Hindlimb muscle (tissue), 1 donor: ENCODE measurements around the gene NTRK2. TPM values are rescaled to one million over a fixed set of nuclear protein-coding genes. Genes with fewer than 3 reads are reported as not detected.

Experiments
- DNase-seq: peaks from one replicate; pipeline ENCODE4 v3.0.0-alpha.2; 2013
- polyA plus RNA-seq: library from polyadenylated mRNA; unstranded; fragments of 120-200 nt; gene quantifications from one replicate; pipeline ENCODE4 v1.2.1, GENCODE V29; 2013; ENCODE audit not compliant: insufficient read length

Gene NTRK2
- polyA plus RNA-seq, 1 donor, result 14.5 TPM

DNA sequence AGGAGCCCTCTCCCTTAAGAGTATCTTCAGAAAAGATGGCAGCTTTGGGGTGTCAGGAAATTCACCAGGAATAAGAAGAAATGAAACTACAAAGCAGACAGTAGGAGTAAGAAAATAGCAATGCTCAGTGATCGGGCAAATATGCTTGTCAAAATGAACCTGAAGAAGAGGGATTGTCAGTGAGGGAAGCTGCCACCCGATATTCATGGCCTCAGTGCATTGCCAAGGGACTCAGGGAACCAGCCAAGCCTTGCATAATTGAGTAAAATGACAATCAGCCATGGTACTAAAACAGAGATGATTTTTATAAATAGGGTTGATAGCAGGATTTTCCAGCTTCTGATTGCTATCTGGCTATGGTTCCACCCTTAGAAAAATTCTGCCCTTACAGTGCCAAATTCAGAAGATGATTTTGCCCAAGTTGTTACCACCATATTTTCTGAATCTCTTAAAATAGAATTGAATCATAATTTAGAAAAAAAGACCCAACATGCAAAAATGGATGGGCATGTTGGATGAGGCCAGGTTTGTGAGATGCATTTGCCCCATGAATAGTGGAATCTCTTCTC lies 274.0 kb downstream of the NTRK2 start:
- DNase-seq, result no peak

DNA sequence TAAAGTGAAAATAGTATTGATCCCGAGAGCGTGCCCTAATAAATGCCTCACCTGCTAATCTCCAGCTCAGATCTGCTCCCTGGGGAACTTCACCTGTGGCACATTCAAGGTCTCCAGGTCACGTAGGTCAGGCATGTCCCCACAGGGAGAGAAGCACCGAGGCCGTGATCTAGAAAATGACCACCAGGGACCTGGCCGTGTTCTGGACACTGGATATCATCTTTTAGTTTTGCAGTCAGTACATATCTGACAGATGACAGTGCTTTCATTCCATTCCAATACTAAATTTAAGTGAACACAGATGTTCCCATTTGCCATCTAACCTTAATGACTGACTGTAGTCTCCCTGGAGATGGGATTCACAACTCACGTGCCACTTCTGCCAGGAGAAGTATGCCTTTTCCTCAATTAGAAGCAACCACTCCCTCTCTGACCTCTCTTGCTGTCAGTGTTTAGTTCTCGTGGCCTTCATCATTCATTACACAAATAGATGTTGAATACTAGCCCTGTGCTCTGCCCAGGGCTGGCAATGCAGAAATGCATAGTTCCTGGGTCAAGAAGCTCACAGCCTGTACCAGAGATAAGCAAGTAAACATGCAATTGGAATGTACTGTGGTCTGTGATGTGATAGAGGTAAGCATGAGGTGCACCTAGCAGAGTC lies 276.5 kb downstream of the NTRK2 start:
- no peak for DNase-seq

DNA sequence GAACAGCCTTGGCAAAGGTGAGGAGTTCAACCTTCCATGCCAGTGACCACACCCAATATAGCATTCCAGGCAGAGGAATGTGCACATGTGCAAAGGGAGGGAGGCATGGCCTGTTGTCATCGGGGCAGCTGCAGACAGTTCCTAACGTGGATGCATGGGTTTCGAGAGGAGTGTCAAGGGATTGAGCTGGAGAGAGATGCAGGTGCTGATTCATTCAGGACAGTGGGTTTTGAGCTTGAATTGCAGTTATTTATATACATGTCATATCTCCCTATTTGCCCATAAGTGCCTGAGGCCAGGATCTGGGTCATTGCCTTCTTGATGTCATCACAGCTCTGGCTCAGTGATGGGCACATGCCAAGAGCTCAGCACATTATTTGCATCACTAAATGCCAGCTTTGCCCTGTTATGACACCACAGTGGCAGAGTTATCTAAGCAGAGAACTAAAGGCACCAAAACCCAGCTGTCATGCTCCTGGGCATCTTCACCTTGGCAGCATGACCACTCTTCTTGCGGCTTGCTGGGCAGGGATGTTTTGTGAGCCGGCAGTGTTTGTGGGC lies 278.0 kb downstream of the NTRK2 start:
- no peak for DNase-seq

DNA sequence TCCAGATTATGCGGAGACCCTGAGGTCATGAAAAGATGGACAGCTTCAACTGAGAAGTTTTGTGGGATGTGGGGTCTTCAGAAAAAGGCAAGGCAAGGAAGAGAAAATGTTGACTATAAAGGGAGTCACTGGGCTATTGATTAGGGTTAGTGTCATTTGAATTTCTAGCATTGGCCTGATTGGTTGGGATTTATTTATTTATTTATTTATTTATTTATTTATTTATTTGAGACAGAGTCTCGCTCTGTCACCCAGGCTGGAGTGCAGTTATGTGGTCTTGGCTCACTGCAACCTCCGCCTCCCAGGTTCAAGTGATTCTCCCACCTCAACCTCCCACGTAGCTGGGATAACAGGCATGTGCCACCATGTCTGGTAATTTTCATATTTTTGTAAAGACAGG lies 279.7 kb downstream of the NTRK2 start:
- no peak for DNase-seq

DNA sequence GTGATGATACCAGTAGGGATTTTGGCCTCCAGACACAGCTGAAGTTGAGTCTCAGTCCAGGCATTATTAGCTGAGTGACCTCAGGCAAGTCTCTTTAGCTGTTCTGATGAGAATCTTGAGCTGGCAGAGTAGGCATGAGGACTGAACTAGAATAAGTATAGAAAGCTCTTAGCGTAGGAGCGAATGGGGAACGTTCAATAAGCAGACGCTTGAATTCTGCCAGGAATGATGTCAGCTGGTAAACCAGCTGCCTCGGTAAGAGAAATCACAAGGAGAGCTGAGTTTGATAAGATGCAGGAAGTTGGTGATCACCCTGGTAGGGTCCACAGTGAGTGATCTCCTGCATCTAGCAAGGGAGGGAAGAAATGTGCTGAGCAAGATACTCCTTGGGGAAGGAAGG lies 280.4 kb downstream of the NTRK2 start:
- DNase-seq, result no peak

DNA sequence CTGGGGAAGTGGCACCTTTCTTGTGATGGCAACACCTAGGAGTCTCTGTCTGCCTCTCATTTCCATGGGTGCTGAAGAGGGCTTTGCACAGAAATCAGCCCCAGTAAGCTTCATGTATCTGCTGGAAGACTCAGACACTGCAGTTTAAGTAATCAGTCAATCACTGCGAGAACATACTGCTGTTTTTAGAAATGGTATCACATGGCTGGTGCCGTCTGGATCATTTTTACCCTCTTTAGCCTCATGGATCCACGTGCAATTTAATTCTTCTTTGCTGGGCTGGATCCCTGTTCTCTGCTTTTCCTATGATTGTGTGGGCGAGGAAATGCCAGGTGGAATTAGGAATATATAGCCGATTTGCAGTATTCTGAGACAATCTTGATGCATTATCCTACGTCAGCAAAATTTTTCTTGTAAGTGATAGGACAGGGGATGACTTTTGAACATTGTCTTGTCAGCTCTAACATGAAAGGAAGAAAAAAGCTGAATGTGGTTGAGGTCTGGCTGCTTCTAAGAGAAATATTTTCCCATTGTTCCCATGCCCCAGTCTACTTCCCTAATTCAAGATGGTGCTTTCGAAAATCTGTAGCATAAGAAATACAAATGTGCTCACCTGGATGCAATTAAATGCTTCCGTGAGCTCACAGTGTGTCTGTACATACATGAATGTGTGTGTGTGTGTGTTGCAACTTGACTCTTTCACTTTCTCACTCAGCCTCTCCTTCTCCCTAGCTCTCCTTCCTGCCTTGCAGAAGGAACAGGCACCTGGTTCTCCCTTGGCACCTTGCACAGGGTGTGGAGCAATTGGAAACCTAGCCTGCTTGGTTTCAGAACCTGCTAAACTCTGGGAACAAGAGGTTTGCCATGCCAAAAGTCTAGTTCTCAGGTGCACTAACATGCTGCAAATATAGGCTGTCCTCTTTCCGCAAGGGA lies 281.6 kb downstream of the NTRK2 start:
- DNase-seq, result no peak

DNA sequence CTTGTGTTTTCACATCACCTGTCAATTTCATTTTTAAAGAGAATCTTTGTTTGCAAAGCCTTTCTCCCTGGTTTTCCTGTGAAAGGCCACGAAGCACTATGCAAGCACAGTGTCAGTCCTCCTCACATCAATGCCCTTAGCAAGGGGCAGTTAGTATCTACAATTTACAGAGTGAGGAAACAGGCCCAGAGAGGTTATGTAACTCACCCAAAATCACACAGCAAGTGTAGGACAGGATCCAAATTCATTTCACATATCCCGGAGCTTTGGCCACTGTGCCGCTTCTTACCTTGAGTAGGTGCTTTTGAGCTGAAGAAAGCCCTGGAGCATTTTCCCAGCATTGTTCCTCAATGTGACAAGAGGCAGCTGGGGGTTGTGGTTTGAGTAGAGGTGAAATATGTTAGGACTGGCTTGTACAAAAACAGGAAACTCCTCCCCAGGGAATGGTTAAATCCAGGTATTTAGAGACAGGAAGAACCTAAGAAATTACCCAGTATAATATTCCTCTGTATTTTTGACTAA lies 283.8 kb downstream of the NTRK2 start:
- DNase-seq, result no peak

DNA sequence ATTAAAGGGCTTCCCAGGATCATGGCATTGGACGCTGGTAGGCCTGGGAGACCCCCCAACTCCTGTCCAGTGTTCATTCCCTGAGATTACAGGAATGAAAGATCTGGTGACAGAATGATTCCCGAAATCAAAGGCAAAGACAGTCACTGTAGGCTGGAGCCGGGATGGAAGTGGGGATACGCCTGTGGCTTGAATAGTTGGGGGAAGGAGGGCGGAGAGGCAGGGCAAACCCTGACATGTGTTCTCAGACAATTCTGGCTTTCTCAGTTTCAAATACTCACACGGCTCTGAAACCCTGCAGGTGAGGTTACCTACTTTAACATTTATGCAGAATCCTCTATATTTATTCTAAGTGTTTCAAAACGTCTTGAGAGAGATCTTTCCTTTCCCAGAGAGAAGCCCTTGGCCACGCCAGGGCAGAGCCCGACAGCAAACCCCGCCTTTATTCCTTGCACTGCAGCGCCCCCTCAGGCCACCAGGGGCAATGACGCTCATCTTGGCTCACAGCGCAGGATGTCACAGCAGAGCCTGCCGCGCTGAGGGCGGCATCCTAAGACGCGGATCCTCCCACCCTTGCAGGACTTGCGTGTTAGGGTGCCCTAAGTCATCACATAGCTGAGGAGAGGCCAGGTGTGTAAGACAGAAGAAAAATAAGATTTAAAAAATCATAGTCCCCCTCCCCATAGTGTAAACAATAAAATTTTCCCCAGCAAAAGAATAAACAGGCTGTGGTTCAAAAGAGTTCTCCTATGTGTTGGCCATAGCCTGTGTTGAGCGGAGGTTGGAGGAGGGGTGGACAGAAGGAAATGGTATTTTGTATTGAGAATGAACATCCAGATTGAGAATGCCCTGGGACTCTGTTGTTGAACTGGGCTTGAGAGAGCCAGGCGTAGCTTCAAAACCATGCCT lies 284.5 kb downstream of the NTRK2 start:
- peak; percentile 89 for DNase-seq

DNA sequence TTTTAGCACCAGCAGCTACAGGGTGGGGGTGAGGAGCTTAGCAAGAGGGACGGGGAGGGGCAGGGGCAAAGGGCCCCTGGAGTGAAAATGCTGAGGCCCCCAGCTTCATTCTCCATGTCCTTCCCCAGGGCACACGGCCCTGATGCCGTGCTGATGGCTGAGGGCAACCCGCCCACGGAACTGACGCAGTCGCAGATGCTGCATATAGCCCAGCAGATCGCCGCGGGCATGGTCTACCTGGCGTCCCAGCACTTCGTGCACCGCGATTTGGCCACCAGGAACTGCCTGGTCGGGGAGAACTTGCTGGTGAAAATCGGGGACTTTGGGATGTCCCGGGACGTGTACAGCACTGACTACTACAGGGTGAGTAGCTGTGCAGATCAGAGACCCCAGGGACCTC lies 285.6 kb downstream of the NTRK2 start:
- DNase-seq, result no peak

DNA sequence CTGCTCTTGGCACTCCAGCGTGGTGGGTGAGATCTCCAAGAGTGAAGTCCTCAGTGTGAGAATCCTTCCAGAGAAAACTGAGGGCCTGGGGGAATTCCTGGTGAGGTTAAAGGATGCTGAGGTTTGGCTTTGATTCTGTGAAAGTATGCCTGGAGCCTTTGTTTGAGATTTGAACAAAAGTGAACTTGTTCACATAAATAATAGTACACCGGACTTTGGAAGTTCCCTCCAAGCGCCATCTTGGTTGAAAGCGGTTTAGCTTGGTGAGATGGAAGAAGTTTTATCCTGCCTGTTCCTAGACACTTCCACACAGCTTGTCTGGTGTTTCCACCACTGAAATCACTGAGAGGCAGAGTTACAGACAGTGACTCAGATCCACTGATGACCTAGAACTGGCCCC lies 286.4 kb downstream of the NTRK2 start:
- DNase-seq, result no peak

DNA sequence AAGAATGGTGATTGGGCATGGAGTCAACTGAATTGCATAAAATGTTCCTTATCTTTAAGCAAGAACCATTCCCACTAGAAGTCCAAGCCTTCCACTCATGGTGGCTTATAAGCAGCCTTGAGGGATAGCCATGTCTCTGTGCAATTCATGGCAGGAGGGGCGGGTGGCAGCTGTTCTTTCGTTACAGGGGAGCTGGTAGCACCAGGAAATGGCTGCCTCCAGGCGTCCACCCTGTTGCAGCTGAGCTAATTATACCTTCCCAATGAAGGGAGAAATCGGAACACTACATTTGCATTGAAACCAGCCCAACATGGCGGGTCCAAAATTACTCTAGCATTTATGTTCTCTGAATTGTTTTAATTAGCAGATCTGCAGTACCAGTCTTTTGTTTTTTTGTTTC lies 289.8 kb downstream of the NTRK2 start:
- no peak for DNase-seq

DNA sequence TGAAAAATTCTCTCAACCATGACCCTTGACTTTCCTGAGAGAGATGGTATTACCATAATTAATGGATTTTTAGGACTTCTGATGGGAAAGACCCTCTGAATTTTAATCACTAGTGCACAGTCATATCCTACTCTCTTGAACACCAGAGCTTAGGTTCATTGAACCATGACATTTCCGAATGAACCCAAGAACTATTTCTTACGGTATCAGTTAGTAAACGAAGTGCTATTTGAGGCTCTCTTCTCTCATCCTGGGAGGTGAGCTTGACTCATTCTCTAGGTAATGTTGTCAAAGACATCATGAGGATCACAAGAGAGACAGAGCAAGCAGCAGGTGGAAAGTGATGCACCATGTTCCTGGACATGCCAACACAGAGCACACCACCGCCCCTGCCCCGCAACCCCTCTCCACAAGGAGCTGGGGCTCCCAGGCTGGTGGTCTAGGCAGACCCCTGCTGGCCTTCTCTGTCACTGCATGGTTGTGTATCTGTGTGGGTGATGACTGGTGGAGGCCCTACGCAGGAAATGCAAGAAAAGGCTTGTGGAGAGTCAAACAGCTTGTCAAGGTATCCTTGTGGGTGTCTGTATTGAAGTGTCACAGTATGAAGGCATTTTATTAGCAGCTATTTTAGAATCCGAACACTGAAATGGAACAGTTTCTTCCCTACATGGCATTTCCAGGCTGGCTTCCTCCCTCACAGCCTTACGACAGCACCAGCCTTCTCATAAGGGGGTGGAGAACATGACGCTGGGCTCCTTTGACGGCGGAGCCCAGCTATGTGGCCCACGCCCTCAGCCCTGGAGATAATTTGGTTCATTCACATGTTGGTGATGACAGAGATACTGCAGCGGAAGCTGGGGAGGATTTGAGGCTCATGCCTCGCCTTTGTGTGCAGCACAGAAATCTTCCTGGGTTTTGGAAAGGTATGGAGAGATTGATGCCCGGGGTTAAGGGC lies 297.6 kb downstream of the NTRK2 start:
- DNase-seq, result no peak

DNA sequence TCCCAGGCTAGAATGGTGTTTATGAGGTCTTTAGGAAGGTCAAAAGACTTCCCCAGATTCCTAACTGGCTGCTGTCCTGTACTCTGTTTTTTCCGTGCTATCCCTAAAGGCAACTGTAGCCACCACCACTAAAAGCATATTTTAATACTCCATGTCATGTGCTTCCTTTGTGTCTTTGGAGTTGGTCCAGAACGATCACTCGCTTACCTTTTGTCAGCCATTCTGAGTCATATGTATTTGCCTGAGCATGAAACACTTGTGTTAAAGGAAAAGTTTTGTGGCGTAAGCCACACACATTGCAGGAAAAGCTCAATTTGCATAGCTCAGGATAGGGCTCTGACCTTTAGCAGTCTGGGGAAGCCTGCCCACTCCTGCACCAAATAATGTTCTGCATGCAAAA lies 299.6 kb downstream of the NTRK2 start:
- DNase-seq, result no peak

DNA sequence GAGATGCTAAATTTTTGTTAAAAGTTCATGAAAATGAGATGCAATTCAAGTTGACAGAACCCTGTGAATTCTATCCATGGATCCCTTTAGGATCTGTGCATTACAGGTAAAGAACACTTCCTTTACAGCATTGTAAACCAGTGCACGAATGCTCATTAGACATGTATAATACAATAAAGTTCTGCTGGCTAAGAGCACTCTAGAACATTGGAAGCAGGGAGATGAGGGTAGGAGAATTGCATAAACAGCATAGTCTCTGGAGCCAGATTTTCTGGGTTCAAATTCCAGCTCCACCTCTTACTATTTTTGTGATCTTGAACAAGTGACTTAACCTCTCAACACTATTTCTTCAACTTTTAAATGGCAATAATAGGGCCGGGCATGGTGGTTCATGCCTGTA lies 300.2 kb downstream of the NTRK2 start:
- no peak for DNase-seq

DNA sequence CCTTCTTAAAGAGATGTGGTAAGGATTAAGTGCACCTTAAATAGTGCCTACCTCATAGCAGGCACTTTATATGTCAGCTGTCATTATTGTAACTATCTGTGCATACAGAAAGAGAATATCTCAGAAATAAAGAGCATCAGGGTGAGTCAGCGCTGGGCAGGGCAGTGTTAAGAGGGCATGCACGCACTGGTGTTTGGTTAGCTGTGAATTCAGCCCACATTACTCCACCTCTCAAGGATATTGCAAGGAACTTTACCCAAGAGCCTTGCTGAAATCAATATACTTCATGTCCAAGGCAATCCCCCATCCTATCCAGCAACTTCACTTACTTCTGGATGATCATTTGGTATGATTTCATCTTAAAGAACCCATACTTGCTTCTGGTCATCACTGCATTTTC lies 300.9 kb downstream of the NTRK2 start:
- no peak for DNase-seq

DNA sequence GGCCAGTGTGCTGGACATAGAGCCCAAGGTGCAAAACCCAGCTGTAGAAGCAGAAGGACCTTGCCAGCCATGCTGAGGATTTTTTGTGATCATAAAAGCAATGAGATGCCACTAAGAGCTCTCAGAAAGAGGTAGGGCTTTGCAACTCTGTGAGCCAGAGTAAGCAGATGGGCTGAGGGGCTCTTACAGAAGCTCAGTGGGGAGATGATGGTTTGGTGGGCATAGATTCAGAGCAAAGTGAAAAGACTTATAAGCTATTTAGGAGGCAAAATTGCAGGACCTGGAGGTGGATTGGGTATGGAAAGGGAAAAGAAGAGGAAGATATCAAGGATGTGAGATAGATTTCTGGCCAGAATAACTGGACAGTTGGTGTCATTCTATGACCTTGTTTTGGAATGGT lies 302.0 kb downstream of the NTRK2 start:
- DNase-seq, result no peak

DNA sequence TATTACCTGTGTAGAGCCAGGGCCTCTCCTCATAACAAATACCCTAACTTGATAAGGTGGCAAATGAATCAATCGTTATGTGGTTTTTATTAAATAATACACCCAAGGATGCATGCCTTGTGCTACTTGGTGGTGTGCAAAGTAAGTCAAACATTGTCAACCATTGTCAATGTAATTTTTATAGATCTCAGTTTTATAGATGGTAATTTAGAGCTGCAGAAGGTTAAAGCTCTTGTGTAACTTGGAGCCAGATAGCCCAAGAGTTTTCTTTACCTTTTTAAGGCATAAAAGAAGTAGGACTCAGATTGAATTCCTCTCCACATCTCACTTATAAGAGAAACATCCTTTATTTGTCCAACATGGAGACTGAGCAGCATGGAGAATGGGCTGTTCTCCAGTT lies 304.7 kb downstream of the NTRK2 start:
- DNase-seq, result no peak

DNA sequence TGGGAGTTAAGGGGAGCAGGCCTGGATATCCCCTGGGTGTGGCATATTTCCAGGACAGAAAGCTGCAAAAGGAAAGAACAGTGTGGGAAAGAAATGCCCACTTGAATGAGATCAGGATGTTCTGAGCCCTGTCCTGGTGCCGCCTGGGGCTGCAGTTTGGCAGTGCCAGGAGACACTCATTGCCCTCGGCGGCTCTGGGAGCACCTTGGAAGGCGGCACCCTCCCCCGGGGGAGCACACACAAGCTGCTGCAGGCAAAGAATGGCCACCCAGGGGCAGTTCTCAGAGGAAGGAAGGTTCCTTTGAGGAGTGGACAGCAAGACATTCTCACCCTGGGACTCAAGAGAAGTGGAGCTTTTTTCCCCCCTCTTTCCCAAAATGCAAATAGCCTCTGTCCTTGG lies 305.3 kb downstream of the NTRK2 start:
- DNase-seq, result no peak

DNA sequence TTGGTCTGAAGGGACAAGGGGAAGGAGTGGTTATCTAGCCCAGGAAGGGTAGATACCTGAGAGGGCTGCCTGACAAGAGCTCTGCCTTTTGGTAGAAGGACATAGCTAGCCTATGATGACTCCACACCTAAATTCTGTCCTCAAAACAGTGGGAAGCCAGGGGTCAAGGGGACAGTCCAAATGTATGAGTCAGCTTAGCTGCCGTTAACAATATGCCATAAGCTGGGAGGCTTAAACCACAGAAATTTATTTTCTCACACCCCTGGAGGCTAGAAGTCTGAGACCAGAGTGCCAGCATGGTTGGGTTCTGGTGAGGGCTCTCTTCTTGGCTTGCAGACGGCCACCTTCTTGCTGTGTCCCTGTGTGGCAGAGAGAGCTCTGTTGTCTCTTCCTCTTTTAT lies 306.4 kb downstream of the NTRK2 start:
- no peak for DNase-seq

DNA sequence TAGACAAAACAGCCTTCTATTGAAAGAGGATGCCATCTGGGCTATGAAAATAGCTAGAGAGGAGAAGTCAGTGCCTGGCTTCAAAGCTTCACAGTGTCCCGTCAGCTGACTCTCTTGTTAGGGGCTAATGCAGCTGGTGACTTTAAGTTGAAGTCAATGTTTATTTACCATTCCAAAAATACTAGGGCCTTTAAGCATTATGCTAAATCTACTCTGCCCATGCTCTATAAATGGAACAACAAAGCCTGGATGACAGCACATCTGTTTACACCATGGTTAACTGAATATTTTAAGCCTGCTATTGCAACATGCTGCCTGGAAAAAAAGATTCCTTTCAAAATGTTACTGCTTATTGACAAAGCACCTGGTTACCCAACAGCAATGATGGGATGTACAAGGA lies 309.1 kb downstream of the NTRK2 start:
- DNase-seq, result no peak

DNA sequence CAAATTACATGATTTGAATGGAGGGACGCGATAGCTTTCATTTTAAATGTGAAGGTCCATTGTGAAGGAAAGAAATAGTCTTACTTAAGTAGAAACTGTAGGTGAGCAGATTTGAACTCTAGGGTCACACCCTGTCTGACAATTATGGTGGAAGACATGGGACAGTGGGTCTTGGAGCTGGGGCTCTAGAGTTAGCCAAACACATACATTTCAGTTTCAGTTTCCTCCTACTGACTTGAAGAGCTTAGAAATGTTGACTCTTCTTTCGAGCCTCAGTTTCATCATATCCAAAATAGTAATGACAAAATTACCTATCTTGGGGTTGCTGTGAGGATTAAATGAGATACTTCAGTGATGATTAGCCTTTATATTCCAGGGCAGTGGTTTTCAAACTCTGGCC lies 314.2 kb downstream of the NTRK2 start:
- DNase-seq, result no peak
